GM12891 (cell line): ENCODE data around the gene ZDHHC19.

Experiments
- PAX5 ChIP-seq: IDR thresholded peaks from 2 replicates; pipeline ENCODE4 v1.6.1; 2011; ENCODE audit warnings: low read length, moderate library complexity, mild to moderate bottlenecking; ENCODE audit not compliant: insufficient read depth, severe bottlenecking
- POLR2A ChIP-seq: IDR thresholded peaks from 2 replicates; pipeline ENCODE4 v1.6.1; 2011; ENCODE audit warnings: low read depth, low read length, control low read depth
- POLR2AphosphoS5 ChIP-seq: IDR thresholded peaks from 2 replicates; pipeline ENCODE4 v1.6.1; 2011; ENCODE audit warnings: low read depth, low read length, control low read depth
- POU2F2 ChIP-seq: IDR thresholded peaks from 2 replicates; pipeline ENCODE4 v1.6.1; 2011; ENCODE audit warnings: low read depth, mild to moderate bottlenecking, control low read depth, low read length, moderate library complexity
- TAF1 ChIP-seq: IDR thresholded peaks from 2 replicates; pipeline ENCODE4 v1.6.1; 2011; ENCODE audit warnings: low read depth, low read length, control low read depth

DNA sequence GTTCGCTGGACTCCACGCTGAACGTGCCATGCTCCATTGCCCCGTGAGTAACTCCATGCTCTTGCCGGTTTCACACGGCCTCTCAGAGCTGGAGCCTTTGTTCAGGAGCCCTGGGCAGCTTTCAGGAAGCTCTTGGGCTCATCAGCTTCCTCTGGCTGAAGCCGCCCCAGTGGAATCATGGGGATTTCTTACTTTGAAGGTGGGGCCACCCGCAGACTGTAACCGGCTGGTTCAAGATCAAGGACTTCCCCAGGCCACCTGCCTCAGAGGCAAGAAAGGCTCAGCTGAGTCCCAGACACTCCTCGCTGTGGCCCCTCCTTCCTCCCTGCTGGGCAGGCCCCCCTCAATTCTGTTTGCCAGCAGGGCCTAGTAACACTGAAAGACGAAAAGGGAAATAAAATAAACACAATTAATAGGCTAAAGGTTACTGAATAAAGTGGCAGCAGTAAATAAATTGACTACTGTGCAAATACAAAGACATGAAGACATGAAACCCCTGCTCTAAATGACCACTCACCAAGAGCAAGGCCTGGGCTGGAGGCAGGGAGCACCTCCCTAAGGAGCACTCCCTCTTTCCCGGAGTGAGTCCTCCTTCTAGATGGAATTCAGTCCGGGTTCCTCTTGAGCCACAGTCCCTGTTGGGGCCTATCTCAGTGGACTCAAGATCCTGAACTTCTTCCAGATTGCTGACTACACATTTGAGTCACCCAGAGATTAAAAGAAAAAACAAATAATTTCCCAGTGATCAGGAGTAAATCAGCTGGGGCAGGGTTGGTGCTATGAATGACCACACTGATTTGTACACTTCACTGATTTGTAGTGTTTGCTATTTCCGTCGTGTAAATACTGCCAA lies 51.0 kb downstream of the ZDHHC19 start:
- no peak for TF ChIP-seq TAF1
- TF ChIP-seq POLR2A = no peak
- TF ChIP-seq POLR2AphosphoS5 = no peak
- TF ChIP-seq PAX5 = no peak
- TF ChIP-seq POU2F2 = no peak
